PFSK-1 (cell line): ENCODE data around the gene IGFBPL1.

Experiments
- FOXP2 ChIP-seq: optimal IDR thresholded peaks from 2 replicates; pipeline ENCODE3; 2011; ENCODE audit warnings: borderline replicate concordance, control low read depth, inconsistent platforms; ENCODE audit not compliant: insufficient read depth; ENCODE audit errors: extremely low read length, extremely low read depth
- POLR2AphosphoS5 ChIP-seq: IDR thresholded peaks from 2 replicates; pipeline ENCODE4 v1.6.1; 2012; ENCODE audit warnings: low read depth, mild to moderate bottlenecking, control low read depth, low read length, moderate library complexity
- SIN3A ChIP-seq: IDR thresholded peaks from 2 replicates; pipeline ENCODE4 v1.6.1; 2012; ENCODE audit warnings: mild to moderate bottlenecking, low read length, moderate library complexity, borderline replicate concordance; ENCODE audit not compliant: insufficient read depth
- TAF1 ChIP-seq: IDR thresholded peaks from 2 replicates; pipeline ENCODE4 v1.6.1; 2012; ENCODE audit warnings: low read length, control low read depth, borderline replicate concordance; ENCODE audit not compliant: insufficient read depth
- TF ChIP-seq, protein P1 (sequence below), 2 experiments: IDR thresholded peaks; 2 replicates each; pipeline versions ENCODE4 v1.6.1 to v1.8.0; 2011 to 2012; ENCODE audit warnings: low read depth in 2 of 2, low read length in 2 of 2, control low read depth in 1 of 2, inconsistent platforms in 1 of 2, mild to moderate bottlenecking in 1 of 2, moderate library complexity in 1 of 2; ENCODE audit not compliant: insufficient read depth in 1 of 2

The IGFBPL1 gene

DNA sequence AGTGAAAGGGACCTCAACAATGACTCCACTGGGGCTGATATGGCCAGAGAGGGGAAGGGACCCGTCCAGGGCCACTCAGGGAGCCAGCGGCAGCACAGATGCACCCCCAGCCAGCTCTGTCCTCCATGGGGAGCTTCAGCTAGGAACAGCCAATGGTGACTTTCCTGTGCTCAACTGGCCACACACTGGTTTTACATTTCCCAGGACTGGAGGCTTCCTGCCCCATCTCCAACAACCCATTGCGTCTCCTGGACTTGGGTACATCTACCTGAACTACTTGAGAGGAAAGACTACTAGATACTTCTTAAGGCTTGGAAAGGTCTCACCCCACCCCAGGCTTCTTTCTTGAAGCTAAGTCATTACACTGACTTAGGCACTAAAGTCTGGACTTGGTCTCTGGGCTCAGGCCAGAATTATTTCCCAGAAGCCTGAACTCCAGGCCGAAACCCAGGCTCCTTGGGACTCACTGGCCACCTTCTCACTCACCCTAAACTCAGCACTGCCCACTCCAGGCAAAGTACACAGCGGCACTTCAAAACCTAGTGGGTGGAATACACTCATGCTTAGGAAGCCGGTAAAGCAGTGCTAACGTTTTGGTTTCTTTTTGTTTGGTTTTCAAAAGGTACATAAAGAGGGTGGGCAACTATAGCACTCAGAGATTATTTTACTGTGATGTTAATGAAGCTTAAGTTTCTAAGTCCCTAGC lies 1.5 kb downstream of the IGFBPL1 start:
- no peak for TF ChIP-seq FOXP2
- no peak for TF ChIP-seq POLR2AphosphoS5
- TF ChIP-seq, protein P1, sequence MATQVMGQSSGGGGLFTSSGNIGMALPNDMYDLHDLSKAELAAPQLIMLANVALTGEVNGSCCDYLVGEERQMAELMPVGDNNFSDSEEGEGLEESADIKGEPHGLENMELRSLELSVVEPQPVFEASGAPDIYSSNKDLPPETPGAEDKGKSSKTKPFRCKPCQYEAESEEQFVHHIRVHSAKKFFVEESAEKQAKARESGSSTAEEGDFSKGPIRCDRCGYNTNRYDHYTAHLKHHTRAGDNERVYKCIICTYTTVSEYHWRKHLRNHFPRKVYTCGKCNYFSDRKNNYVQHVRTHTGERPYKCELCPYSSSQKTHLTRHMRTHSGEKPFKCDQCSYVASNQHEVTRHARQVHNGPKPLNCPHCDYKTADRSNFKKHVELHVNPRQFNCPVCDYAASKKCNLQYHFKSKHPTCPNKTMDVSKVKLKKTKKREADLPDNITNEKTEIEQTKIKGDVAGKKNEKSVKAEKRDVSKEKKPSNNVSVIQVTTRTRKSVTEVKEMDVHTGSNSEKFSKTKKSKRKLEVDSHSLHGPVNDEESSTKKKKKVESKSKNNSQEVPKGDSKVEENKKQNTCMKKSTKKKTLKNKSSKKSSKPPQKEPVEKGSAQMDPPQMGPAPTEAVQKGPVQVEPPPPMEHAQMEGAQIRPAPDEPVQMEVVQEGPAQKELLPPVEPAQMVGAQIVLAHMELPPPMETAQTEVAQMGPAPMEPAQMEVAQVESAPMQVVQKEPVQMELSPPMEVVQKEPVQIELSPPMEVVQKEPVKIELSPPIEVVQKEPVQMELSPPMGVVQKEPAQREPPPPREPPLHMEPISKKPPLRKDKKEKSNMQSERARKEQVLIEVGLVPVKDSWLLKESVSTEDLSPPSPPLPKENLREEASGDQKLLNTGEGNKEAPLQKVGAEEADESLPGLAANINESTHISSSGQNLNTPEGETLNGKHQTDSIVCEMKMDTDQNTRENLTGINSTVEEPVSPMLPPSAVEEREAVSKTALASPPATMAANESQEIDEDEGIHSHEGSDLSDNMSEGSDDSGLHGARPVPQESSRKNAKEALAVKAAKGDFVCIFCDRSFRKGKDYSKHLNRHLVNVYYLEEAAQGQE (IDR thresholded peaks at IDR 0.05; ENCODE audit: insufficient read depth in 1 of 2, low read depth in 2 of 2, low read length in 2 of 2) = no peak
- no peak for TF ChIP-seq TAF1
- no peak for TF ChIP-seq SIN3A

DNA sequence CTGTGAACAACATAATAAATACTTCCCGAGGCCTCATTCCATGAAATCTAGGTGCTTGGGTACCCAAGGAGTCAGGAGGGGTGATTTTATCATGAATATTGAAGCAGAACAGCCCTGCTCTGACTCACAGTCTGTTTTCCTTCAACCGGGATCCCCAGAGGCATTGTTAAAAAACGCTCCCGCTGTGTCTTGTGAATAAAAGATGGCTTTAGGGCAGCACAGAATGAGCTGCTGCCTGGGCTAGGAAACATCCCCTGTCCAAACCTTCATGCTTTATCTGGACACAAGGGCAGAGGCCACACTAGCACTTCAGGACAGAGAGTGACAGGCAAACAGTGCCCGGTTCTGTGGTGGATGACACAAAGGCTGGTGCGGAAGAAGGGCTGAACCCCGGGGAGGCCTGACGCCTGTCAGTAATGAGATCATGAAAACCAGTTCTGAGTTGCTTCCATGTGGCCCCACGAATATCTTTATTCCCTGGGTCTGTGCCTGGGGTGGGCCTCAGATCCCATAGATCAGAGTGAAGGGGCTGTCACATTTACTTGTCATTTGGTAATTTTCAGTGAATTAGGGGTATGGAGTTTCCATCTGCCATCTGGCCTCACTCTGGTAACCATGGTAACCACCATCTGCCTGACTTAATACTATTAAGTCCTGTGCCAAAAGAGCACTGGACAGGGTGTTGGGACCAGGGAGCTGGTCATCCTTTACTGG lies 2.6 kb downstream of the IGFBPL1 start:
- TF ChIP-seq, protein P1 (IDR thresholded peaks at IDR 0.05; ENCODE audit: insufficient read depth in 1 of 2, low read depth in 2 of 2, low read length in 2 of 2) = no peak
- TF ChIP-seq FOXP2 (no peak), POLR2AphosphoS5 (no peak), TAF1 (no peak), SIN3A (no peak)

DNA sequence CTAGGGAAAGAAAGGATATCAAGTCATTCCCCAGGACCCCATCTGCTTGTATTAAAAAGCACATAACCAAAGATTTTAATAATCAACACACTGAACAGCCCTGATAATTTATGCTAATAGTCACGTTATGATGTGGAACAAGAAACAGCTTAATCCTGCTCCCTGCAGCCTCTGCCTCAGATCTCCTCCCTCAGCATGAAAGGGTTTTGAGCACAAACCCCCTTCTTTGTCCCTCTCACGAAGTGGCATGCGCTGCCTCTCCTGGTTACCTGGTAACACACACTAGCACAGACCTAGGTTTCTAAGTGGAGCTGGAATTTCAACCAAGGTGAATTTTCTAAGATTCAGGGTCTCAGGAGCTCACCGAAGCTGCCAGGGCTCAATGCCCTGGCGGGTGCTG lies 5.1 kb downstream of the IGFBPL1 start:
- TF ChIP-seq FOXP2 (no peak), TAF1 (no peak)
- TF ChIP-seq, protein P1 (IDR thresholded peaks at IDR 0.05; ENCODE audit: insufficient read depth in 1 of 2, low read depth in 2 of 2, low read length in 2 of 2) = no peak

DNA sequence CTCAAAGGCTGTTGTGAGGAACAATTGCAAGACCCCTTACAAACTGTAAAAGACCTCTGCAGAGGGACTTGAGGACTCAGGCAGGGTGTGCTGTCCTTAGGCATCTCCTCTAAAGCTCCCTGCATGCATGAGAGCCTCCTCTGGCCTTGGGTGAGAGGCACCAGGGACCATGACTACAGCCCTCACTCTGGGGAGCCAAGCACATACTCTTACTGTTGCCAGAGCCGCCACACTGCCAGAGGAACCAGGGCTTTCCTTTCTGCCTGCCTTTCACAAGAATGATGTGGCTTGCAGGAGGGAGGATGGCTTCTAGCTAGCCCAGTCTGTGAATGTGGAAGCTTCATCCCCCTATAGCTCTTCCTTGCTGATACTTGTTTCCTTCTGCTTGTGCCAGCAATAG lies 5.9 kb downstream of the IGFBPL1 start:
- TF ChIP-seq FOXP2 (no peak), TAF1 (no peak), POLR2AphosphoS5 (no peak), SIN3A (no peak)
- TF ChIP-seq, protein P1 (IDR thresholded peaks at IDR 0.05; ENCODE audit: insufficient read depth in 1 of 2, low read depth in 2 of 2, low read length in 2 of 2) = no peak
